ENCODE results near the gene ZFAND6.

GRCh38 chr15:80123034-80123433 is 63.6 kb downstream of the ZFAND6 start:
- TF ChIP-seq EZH2phosphoT487 (IDR thresholded peaks at IDR 0.05; ENCODE audit: borderline replicate concordance) (no peak), CTCF (conservative IDR thresholded peaks at IDR 0.05; ENCODE audit: low read length) (no peak)
